ENCODE results near the gene UQCRC2. TPM values are rescaled to one million over a fixed set of nuclear protein-coding genes. Genes with fewer than 3 reads are reported as not detected.
"Not testable (repeated sequence)": the region's sequence is repeated elsewhere in the genome, so short reads cannot be mapped to it uniquely, and the experiment has no call there.

The UQCRC2 gene
- total and polyA plus RNA-seq, 5 donors = 321 to 665 (median 634) TPM

GRCh38 chr16:21997697-21998480, 44.7 kb downstream of the UQCRC2 start:
- intact Hi-C loops (cut with DNase I) = no loop called here
- DNase-seq = no peak
- H3K4me1 ChIP-seq (ENCODE audit: control insufficient read depth, insufficient read depth, low read length) = peaks cover 3% of the 10 kb centered on the region
- no peaks in the 10 kb centered on the region for H3K27me3 ChIP-seq (ENCODE audit: control insufficient read depth, insufficient read depth)
- no peak overlapping the region for H3K4me3 ChIP-seq (ENCODE audit: low read length)
- H3K27ac ChIP-seq (ENCODE audit: low read length) = peak overlapping the region; percentile 70
- ATAC-seq = no peak
- WGBS = 79% methylated on average over 7 of the region's 7 CpGs
- H3K9me3 ChIP-seq (ENCODE audit: control insufficient read depth, low read length) = no peaks in the 10 kb centered on the region

GRCh38 chr16:22001591-22001990, 48.4 kb downstream of the UQCRC2 start:
- Histone ChIP-seq H3K9me3 (ENCODE audit: control insufficient read depth, low read length) (no peaks in the 10 kb centered on the region), H3K4me1 (ENCODE audit: control insufficient read depth, insufficient read depth, low read length) (peaks cover 3% of the 10 kb centered on the region), H3K4me3 (ENCODE audit: low read length) (no peak overlapping the region), H3K27ac (ENCODE audit: low read length) (no peak overlapping the region), H3K27me3 (ENCODE audit: control insufficient read depth, insufficient read depth) (no peaks in the 10 kb centered on the region)
- intact Hi-C loops (cut with DNase I) = loop anchor here (2.0 to 10.0 kb wide), 6 partner anchors 71 to 293 kb away; partner anchors contain the start of gene POLR3E (in 1 of the 4)
- 42% methylated on average over 1 of the region's 1 CpG for WGBS
- DNase-seq (no peak), ATAC-seq (no peak)

DNA sequence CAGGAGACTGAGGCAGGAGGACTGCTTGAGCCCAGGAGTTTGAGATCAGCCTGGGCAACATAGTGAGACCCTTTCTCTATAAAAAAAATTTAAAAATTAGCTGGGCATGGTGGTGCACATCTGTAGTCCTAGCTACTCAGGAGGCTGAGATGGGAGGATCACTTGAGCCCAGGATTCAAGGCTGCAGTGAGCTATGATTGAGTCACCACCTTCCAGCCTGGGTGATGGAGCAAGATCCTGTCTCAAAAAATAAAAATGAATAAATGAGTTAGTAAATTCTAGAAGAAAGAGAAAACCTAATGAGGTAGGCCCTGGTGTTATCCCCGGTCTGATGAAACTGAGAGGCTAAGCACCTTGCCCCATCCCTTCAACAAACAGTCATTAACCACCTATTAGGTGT, 48.9 kb downstream of the UQCRC2 start:
- not testable (repeated sequence) for ATAC-seq; H3K9me3 ChIP-seq (ENCODE audit: control insufficient read depth, low read length); H3K27ac ChIP-seq (ENCODE audit: low read length); H3K4me3 ChIP-seq (ENCODE audit: low read length); H3K27me3 ChIP-seq (ENCODE audit: control insufficient read depth, insufficient read depth); DNase-seq; H3K4me1 ChIP-seq (ENCODE audit: control insufficient read depth, insufficient read depth, low read length)
- intact Hi-C loops (cut with DNase I) = loop anchor here (5.0 to 10.0 kb wide), 5 partner anchors 70 to 293 kb away; partner anchors contain the start of gene POLR3E (in 1 of the 4)
- WGBS = 88% methylated on average over 1 of the region's 1 CpG

DNA sequence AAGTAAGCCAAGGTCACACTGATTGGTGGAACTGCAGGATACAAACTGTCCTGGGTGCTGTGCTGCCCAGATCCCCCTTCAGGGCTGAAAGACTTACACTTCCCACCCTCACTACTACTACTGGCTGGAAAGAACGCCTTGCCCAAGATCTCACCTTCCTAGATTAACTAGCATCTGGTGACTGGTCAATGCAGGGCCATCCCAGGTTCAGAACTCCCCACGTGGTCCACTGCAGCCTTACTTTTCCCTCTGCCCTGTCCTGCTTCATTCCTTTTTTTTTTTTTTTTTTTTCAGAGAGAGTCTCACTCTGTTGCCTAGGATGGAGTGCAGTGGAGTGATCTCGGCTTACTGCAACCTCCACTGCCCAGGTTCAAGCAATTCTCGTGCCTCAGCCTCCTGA, 50.0 kb downstream of the UQCRC2 start:
- H3K4me1 ChIP-seq (ENCODE audit: control insufficient read depth, insufficient read depth, low read length) = peaks cover 3% of the 10 kb centered on the region
- H3K9me3 ChIP-seq (ENCODE audit: control insufficient read depth, low read length) = no peaks in the 10 kb centered on the region
- H3K27me3 ChIP-seq (ENCODE audit: control insufficient read depth, insufficient read depth) = no peaks in the 10 kb centered on the region
- WGBS = 87% methylated on average over 4 of the region's 4 CpGs
- intact Hi-C loops (cut with DNase I) = loop anchor here (5.0 to 10.0 kb wide), 5 partner anchors 69 to 292 kb away; partner anchors contain the start of gene POLR3E (in 1 of the 4)
- DNase-seq (no peak), ATAC-seq (no peak)
- H3K27ac ChIP-seq (ENCODE audit: low read length) = no peak overlapping the region
- H3K4me3 ChIP-seq (ENCODE audit: low read length) = no peak overlapping the region

GRCh38 chr16:22004341-22004740, 51.2 kb downstream of the UQCRC2 start:
- Histone ChIP-seq H3K4me1 (ENCODE audit: control insufficient read depth, insufficient read depth, low read length) (peaks cover 3% of the 10 kb centered on the region), H3K27ac (ENCODE audit: low read length) (no peak overlapping the region), H3K4me3 (ENCODE audit: low read length) (no peak overlapping the region), H3K9me3 (ENCODE audit: control insufficient read depth, low read length) (no peaks in the 10 kb centered on the region), H3K27me3 (ENCODE audit: control insufficient read depth, insufficient read depth) (no peaks in the 10 kb centered on the region)
- no peak for DNase-seq
- ATAC-seq = no peak
- intact Hi-C loops (cut with DNase I) = loop anchor here (5.0 to 10.0 kb wide), 5 partner anchors 68 to 290 kb away; partner anchors contain the start of gene POLR3E (in 1 of the 4)
- 33% methylated on average over 3 of the region's 3 CpGs for WGBS

- Histone ChIP-seq H3K27ac (ENCODE audit: low read length) (no peak overlapping the region), H3K4me3 (ENCODE audit: low read length) (no peak overlapping the region), H3K9me3 (ENCODE audit: control insufficient read depth, low read length) (no peaks in the 10 kb centered on the region), H3K27me3 (ENCODE audit: control insufficient read depth, insufficient read depth) (no peaks in the 10 kb centered on the region), H3K4me1 (ENCODE audit: control insufficient read depth, insufficient read depth, low read length) (peaks cover 3% of the 10 kb centered on the region)
- ATAC-seq = no peak
- no peak for DNase-seq
- intact Hi-C loops (cut with DNase I) = loop anchor here in 1 of 4 donors (10.0 kb wide), 1 partner anchor 289 kb away; the partner anchor contains the start of gene POLR3E
- WGBS = 74% methylated on average over 1 of the region's 1 CpG
Measured at GRCh38 chr16:22005746-22006145, 52.6 kb downstream of the UQCRC2 start.

DNA sequence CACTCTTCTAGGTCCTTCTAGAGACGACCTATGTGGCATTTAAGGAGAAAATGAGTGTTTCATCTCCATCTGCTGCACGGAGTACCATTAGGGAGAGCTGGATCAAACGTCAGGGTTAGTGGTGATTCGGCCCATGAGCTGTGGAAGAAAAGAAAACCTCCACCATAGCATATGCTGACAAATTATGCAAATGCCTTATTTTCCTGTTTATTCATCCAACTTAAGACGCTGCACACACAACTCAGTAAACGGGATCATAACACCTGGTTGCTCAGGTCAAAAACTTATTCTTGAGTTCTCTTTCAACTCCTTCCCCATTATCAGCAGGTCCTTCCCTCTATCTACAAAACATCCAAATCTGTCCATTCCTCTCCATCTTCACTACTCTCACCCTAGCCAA, 53.5 kb downstream of the UQCRC2 start:
- DNase-seq = no peak
- Histone ChIP-seq H3K27me3 (ENCODE audit: control insufficient read depth, insufficient read depth) (no peaks in the 10 kb centered on the region), H3K27ac (ENCODE audit: low read length) (no peak overlapping the region), H3K9me3 (ENCODE audit: control insufficient read depth, low read length) (no peaks in the 10 kb centered on the region), H3K4me3 (ENCODE audit: low read length) (no peak overlapping the region), H3K4me1 (ENCODE audit: control insufficient read depth, insufficient read depth, low read length) (peaks cover 2% of the 10 kb centered on the region)
- no peak for ATAC-seq
- 55% methylated on average over 6 of the region's 6 CpGs for WGBS
- intact Hi-C loops (cut with DNase I) = loop anchor here in 1 of 4 donors (10.0 kb wide), 1 partner anchor 288 kb away; the partner anchor contains the start of gene POLR3E

DNA sequence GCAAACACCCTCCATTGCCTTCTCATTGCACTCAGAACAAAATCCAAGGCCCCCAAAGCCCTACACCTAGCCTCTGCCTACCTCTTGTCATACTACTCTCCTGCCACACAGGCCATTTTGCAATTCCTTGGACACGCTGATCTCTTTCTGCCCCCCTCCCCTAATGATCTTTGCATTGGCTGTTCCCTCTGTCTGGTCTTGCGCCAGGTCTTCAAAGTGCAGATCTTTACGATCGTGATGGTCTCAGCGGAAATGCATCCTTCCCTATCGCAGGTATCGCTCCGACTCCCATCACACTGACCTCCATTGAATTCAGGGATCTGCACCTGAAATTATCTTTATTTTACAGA, 54.0 kb downstream of the UQCRC2 start:
- ATAC-seq = no peak

GRCh38 chr16:22007509-22008214, 54.5 kb downstream of the UQCRC2 start, which contains the start of gene MOSMO:
TSS of gene MOSMO (plus strand) at chr16:22008111. CDS start at chr16:22008302, 191 bp downstream.
- WGBS = under 1% methylated on average over 78 of the region's 78 CpGs
- ATAC-seq (peak; percentile 94 to 97), DNase-seq (peak; percentile 78 to 92 (median 92))
- Histone ChIP-seq H3K4me1 (ENCODE audit: control insufficient read depth, insufficient read depth, low read length) (peaks cover 2% of the 10 kb centered on the region), H3K9me3 (ENCODE audit: control insufficient read depth, low read length) (no peaks in the 10 kb centered on the region), H3K4me3 (ENCODE audit: low read length) (peak within 1 kb of the TSS; percentile 98), H3K27ac (ENCODE audit: low read length) (peak within 1 kb of the TSS; percentile 80), H3K27me3 (ENCODE audit: control insufficient read depth, insufficient read depth) (no peaks in the 10 kb centered on the region)
- intact Hi-C loops (cut with DNase I) = loop anchor here in 1 of 4 donors (10.0 kb wide), 1 partner anchor 287 kb away; the partner anchor contains the start of gene POLR3E

More for the DNA sequence above, 54.0 kb downstream of the UQCRC2 start:
- Histone ChIP-seq H3K27ac (ENCODE audit: low read length) (peak overlapping the region; percentile 80), H3K4me1 (ENCODE audit: control insufficient read depth, insufficient read depth, low read length) (peaks cover 2% of the 10 kb centered on the region), H3K27me3 (ENCODE audit: control insufficient read depth, insufficient read depth) (no peaks in the 10 kb centered on the region), H3K4me3 (ENCODE audit: low read length) (peak overlapping the region; percentile 98), H3K9me3 (ENCODE audit: control insufficient read depth, low read length) (no peaks in the 10 kb centered on the region)
- intact Hi-C loops (cut with DNase I) = loop anchor here in 1 of 4 donors (10.0 kb wide), 1 partner anchor 288 kb away; the partner anchor contains the start of gene POLR3E
- DNase-seq = no peak
- WGBS = 16% methylated on average over 8 of the region's 8 CpGs

GRCh38 chr16:22008215-22009059, 55.3 kb downstream of the UQCRC2 start:
- peaks cover 2% of the 10 kb centered on the region for H3K4me1 ChIP-seq (ENCODE audit: control insufficient read depth, insufficient read depth, low read length)
- intact Hi-C loops (cut with DNase I) = loop anchor here in 1 of 4 donors (10.0 kb wide), 1 partner anchor 286 kb away; the partner anchor contains the start of gene POLR3E
- ATAC-seq (peak; percentile 32), DNase-seq (peak; percentile 40 to 69 (median 62))
- H3K27me3 ChIP-seq (ENCODE audit: control insufficient read depth, insufficient read depth) = no peaks in the 10 kb centered on the region
- peak overlapping the region; percentile 98 for H3K4me3 ChIP-seq (ENCODE audit: low read length)
- WGBS = under 1% methylated on average over 65 of the region's 65 CpGs
- H3K9me3 ChIP-seq (ENCODE audit: control insufficient read depth, low read length) = no peaks in the 10 kb centered on the region
- H3K27ac ChIP-seq (ENCODE audit: low read length) = no peak overlapping the region
